Neural cell (in vitro differentiated cells): Measurements from ENCODE around the gene MAB21L4. TPM values are rescaled to one million over a fixed set of nuclear protein-coding genes. Genes with fewer than 3 reads are reported as not detected.

Experiments used
- H2AFZ ChIP-seq: fragments of 200-600, 300-800 bp; sonication (generic), shearing (Covaris generic); 2 replicates; pipeline ENCODE4 v1.6.0; 2014; ENCODE audit warnings: low read depth, mild to moderate bottlenecking, antibody characterized with exemption, low read length, moderate library complexity
- H3F3A ChIP-seq: fragments of 200-600 bp; shearing (Covaris generic); 2 replicates; pipeline ENCODE4 v1.6.1; 2016; ENCODE audit warnings: mild to moderate bottlenecking, moderate library complexity, mixed read lengths, antibody characterized with exemption, low read length; ENCODE audit not compliant: insufficient read depth, poor library complexity, severe bottlenecking
- H3K27ac ChIP-seq: fragments of 200-600, 300-800 bp; sonication (generic), shearing (Covaris generic); 2 replicates; pipeline ENCODE4 v1.5.1; 2014; ENCODE audit warnings: mild to moderate bottlenecking, low read length, moderate library complexity
- H3K27me3 ChIP-seq: fragments of 300-800, 200-600 bp; sonication (generic), shearing (Covaris generic); 2 replicates; pipeline ENCODE4 v1.6.0; 2014; ENCODE audit warnings: mild to moderate bottlenecking, low read depth, low read length, moderate library complexity; ENCODE audit not compliant: insufficient read depth
- H3K36me3 ChIP-seq: fragments of 300-800, 200-600 bp; sonication (generic), shearing (Covaris generic); 2 replicates; pipeline ENCODE4 v1.5.1; 2014; ENCODE audit warnings: mild to moderate bottlenecking, antibody characterized with exemption, low read length, moderate library complexity; ENCODE audit not compliant: insufficient read depth
- H3K4me2 ChIP-seq: fragments of 300-800, 200-600 bp; sonication (generic), shearing (Covaris generic); 2 replicates; pipeline ENCODE4 v1.6.0; 2014; ENCODE audit warnings: mild to moderate bottlenecking, low read length
- H3K4me3 ChIP-seq: fragments of 300-800, 200-600 bp; sonication (generic), shearing (Covaris generic); 2 replicates; pipeline ENCODE4 v1.5.1; 2014; ENCODE audit warnings: mild to moderate bottlenecking, low read length, moderate library complexity
- H3K79me2 ChIP-seq: fragments of 200-600 bp; shearing (Covaris generic); replicated peaks from 2 replicates; pipeline ENCODE4 v1.6.0; 2014; ENCODE audit warnings: mild to moderate bottlenecking, low read length, moderate library complexity; ENCODE audit not compliant: insufficient read depth
- H3K9ac ChIP-seq: fragments of 300-800, 200-600 bp; sonication (generic), shearing (Covaris generic); 2 replicates; pipeline ENCODE4 v1.6.1; 2016; ENCODE audit warnings: mild to moderate bottlenecking, low read length, mixed read lengths
- H3K9me2 ChIP-seq: fragments of 200-600 bp; shearing (Covaris generic); 2 replicates; pipeline ENCODE4 v1.6.1; 2016; ENCODE audit warnings: mild to moderate bottlenecking, low read length, mixed read lengths; ENCODE audit not compliant: insufficient read depth
- H3K9me3 ChIP-seq: fragments of 200-600, 300-800 bp; sonication (generic), shearing (Covaris generic); 2 replicates; pipeline ENCODE4 v1.6.1; 2016; ENCODE audit warnings: mild to moderate bottlenecking, mixed run types, low read length, moderate library complexity, mixed read lengths
- H4K20me1 ChIP-seq: fragments of 200-600 bp; shearing (Covaris generic); 2 replicates; pipeline ENCODE4 v1.6.1; 2016; ENCODE audit warnings: mild to moderate bottlenecking, mixed run types; ENCODE audit not compliant: insufficient read depth
- CTCF ChIP-seq: fragments of 450-650 bp; IDR thresholded peaks from 2 replicates; pipeline ENCODE4 v1.5.1; 2014; ENCODE audit warnings: antibody characterized with exemption, mild to moderate bottlenecking, moderate library complexity; ENCODE audit not compliant: poor library complexity, severe bottlenecking
- EP300 ChIP-seq: fragments of 450-650 bp; conservative IDR thresholded peaks from 2 replicates; pipeline ENCODE4 v1.6.1; 2014; ENCODE audit warnings: antibody characterized with exemption, mild to moderate bottlenecking, moderate library complexity; ENCODE audit not compliant: poor library complexity, severe bottlenecking
- EZH2 ChIP-seq: fragments of 200-600, 300-800 bp; shearing (Covaris generic), sonication (generic); IDR thresholded peaks from 2 replicates; pipeline ENCODE4 v1.6.1; 2014; ENCODE audit warnings: antibody characterized with exemption, low read length, borderline replicate concordance, mild to moderate bottlenecking; ENCODE audit not compliant: insufficient read depth, poor library complexity, severe bottlenecking
- RAD21 ChIP-seq: fragments of 450-650 bp; conservative IDR thresholded peaks from 2 replicates; pipeline ENCODE4 v1.6.1; 2014; ENCODE audit warnings: antibody characterized with exemption, mild to moderate bottlenecking, moderate library complexity
- REST ChIP-seq: IDR thresholded peaks from 2 replicates; pipeline ENCODE4 v1.6.1; 2012; ENCODE audit warnings: borderline replicate concordance
- SMC3 ChIP-seq: fragments of 450-650 bp; conservative IDR thresholded peaks from 2 replicates; pipeline ENCODE4 v1.6.1; 2014; ENCODE audit warnings: antibody characterized with exemption, mild to moderate bottlenecking, moderate library complexity; ENCODE audit not compliant: poor library complexity
- polyA plus RNA-seq: library from polyadenylated mRNA; depleted of rRNA; stranded (reverse); fragments of >200 nt; gene quantifications from 2 replicates; pipeline ENCODE4 v1.2.3, GENCODE V29; 2014

The MAB21L4 gene
- polyA plus RNA-seq, 1 donor from 2014 or later, result not detected

- Histone ChIP-seq H3K4me3 (no peak overlapping the region), H3K27me3 (peaks cover 6% of the 10 kb centered on the region), H3K36me3 (no peaks in the 10 kb centered on the region), H3K27ac (no peak overlapping the region), H4K20me1 (no peaks in the 10 kb centered on the region), H3K9me3 (no peaks in the 10 kb centered on the region), H3K79me2 (no peaks in the 10 kb centered on the region), H2AFZ (no peak overlapping the region), H3K9ac (no peak overlapping the region), H3K4me2 (no peak overlapping the region), H3K9me2 (no peaks in the 10 kb centered on the region), H3F3A (no peaks in the 10 kb centered on the region)
- no peak for TF ChIP-seq SMC3
- TF ChIP-seq CTCF, result no peak
- no peak for TF ChIP-seq EZH2
Measured at GRCh38 chr2:240911641-240912265, 15.8 kb upstream of the MAB21L4 start.

- Histone ChIP-seq H3K27me3 (no peaks in the 10 kb centered on the region), H3K9me2 (no peaks in the 10 kb centered on the region), H3K27ac (no peak overlapping the region), H3F3A (no peaks in the 10 kb centered on the region), H3K9me3 (no peaks in the 10 kb centered on the region), H3K79me2 (no peaks in the 10 kb centered on the region), H3K36me3 (no peaks in the 10 kb centered on the region), H3K4me2 (no peak overlapping the region), H3K9ac (no peak overlapping the region), H3K4me3 (no peak overlapping the region), H2AFZ (no peak overlapping the region), H4K20me1 (no peaks in the 10 kb centered on the region)
- no peak for TF ChIP-seq EZH2
- TF ChIP-seq CTCF, result no peak
- no peak for TF ChIP-seq RAD21
- TF ChIP-seq EP300, result no peak
Measured at GRCh38 chr2:240909216-240909974, 13.4 kb upstream of the MAB21L4 start.

- Histone ChIP-seq H4K20me1 (no peaks in the 10 kb centered on the region), H3K4me2 (no peak overlapping the region), H3K79me2 (no peaks in the 10 kb centered on the region), H3K9ac (no peak overlapping the region), H3K4me3 (no peak overlapping the region), H3K36me3 (no peaks in the 10 kb centered on the region), H3K27me3 (no peaks in the 10 kb centered on the region), H2AFZ (no peak overlapping the region), H3K9me3 (no peaks in the 10 kb centered on the region), H3K27ac (no peak overlapping the region), H3K9me2 (no peaks in the 10 kb centered on the region), H3F3A (no peaks in the 10 kb centered on the region)
- TF ChIP-seq REST (no peak), CTCF (no peak)
Measured at GRCh38 chr2:240906911-240907590, 11.1 kb upstream of the MAB21L4 start.
